ENCODE data around the gene ADAMTS15.
"Not testable (repeated sequence)": the region's sequence is repeated elsewhere in the genome, so short reads cannot be mapped to it uniquely, and the experiment has no call there.

Gene ADAMTS15

GRCh38 chr11:130436171-130436570, 12.3 kb upstream of the ADAMTS15 start:
- TF ChIP-seq CTCF (IDR thresholded peaks at IDR 0.05; ENCODE audit: borderline replicate concordance, insufficient read depth, low read depth, low read length): no peak
- no peak overlapping the region for H3K4me3 ChIP-seq (ENCODE audit: low read depth, low read length)

GRCh38 chr11:130437848-130438247, 10.6 kb upstream of the ADAMTS15 start:
- no peak overlapping the region for H3K4me3 ChIP-seq (ENCODE audit: low read depth, low read length)
- no peak for TF ChIP-seq CTCF (IDR thresholded peaks at IDR 0.05; ENCODE audit: borderline replicate concordance, insufficient read depth, low read depth, low read length)

- not testable (repeated sequence) for H3K4me3 ChIP-seq (ENCODE audit: low read depth, low read length)
Observed at GRCh38 chr11:130438401-130439159, 9.9 kb upstream of the ADAMTS15 start.

- no peak for TF ChIP-seq CTCF (IDR thresholded peaks at IDR 0.05; ENCODE audit: borderline replicate concordance, insufficient read depth, low read depth, low read length)
- H3K4me3 ChIP-seq (ENCODE audit: low read depth, low read length): no peak overlapping the region
Observed at GRCh38 chr11:130439160-130439519, 9.3 kb upstream of the ADAMTS15 start.

GRCh38 chr11:130439876-130440275, 8.6 kb upstream of the ADAMTS15 start:
- H3K4me3 ChIP-seq (ENCODE audit: low read depth, low read length): no peak overlapping the region
- TF ChIP-seq CTCF (IDR thresholded peaks at IDR 0.05; ENCODE audit: borderline replicate concordance, insufficient read depth, low read depth, low read length): no peak

GRCh38 chr11:130441719-130442118, 6.7 kb upstream of the ADAMTS15 start:
- H3K4me3 ChIP-seq (ENCODE audit: low read depth, low read length): no peak overlapping the region
- TF ChIP-seq CTCF (IDR thresholded peaks at IDR 0.05; ENCODE audit: borderline replicate concordance, insufficient read depth, low read depth, low read length): no peak

GRCh38 chr11:130442737-130443136, 5.7 kb upstream of the ADAMTS15 start:
- H3K4me3 ChIP-seq (ENCODE audit: low read depth, low read length): no peak overlapping the region
- TF ChIP-seq CTCF (IDR thresholded peaks at IDR 0.05; ENCODE audit: borderline replicate concordance, insufficient read depth, low read depth, low read length): no peak
